SK-N-SH treated with all-trans-retinoic acid at 6 μM for 48 hours (cell line): Measurements from ENCODE around the gene MRI1.

ENCODE experiments used
- ATAC-seq: fragments of 200-7000 bp; cut with Tn5 transposase; 3 replicates; pipeline ENCODE4 v1.9.1; 2020; ENCODE audit warnings: mild to moderate bottlenecking, moderate library complexity
- ARNTL ChIP-seq: fragments of 450-650 bp; formaldehyde crosslinking; IDR thresholded peaks from 2 replicates; pipeline ENCODE4 v1.5.0; 2020; ENCODE audit warnings: low read depth, mild to moderate bottlenecking, moderate library complexity, borderline replicate concordance
- CSRNP3 ChIP-seq: fragments of 250-450 bp; sonication (Bioruptor Pico); IDR thresholded peaks from 2 replicates; pipeline ENCODE4 v1.5.1; 2021; ENCODE audit warnings: mild to moderate bottlenecking, moderate library complexity
- ESRRG ChIP-seq: fragments of 250-450 bp; sonication (Bioruptor Pico); IDR thresholded peaks from 2 replicates; pipeline ENCODE4 v1.6.1; 2021; ENCODE audit warnings: mild to moderate bottlenecking
- GLIS3 ChIP-seq: fragments of 250-450 bp; sonication (Bioruptor Pico); IDR thresholded peaks from 2 replicates; pipeline ENCODE4 v1.5.0; 2020; ENCODE audit warnings: mild to moderate bottlenecking, moderate library complexity
- ISL1 ChIP-seq: fragments of 250-450 bp; sonication (Bioruptor Pico); IDR thresholded peaks from 2 replicates; pipeline ENCODE4 v2.1.2; 2022; ENCODE audit warnings: mild to moderate bottlenecking, moderate library complexity
- OSR1 ChIP-seq: fragments of 250-450 bp; sonication (Bioruptor Pico); IDR thresholded peaks from 2 replicates; pipeline ENCODE4 v1.8.0; 2022; ENCODE audit warnings: moderate library complexity, mild to moderate bottlenecking, inconsistent platforms
- POU6F1 ChIP-seq: fragments of 250-450 bp; sonication (Bioruptor Pico); IDR thresholded peaks from 2 replicates; pipeline ENCODE4 v1.8.0; 2021; ENCODE audit warnings: low read depth, mild to moderate bottlenecking, moderate library complexity, borderline replicate concordance
- RARB ChIP-seq: fragments of 250-450 bp; sonication (Bioruptor Pico); IDR thresholded peaks from 2 replicates; pipeline ENCODE4 v1.8.0; 2021; ENCODE audit warnings: mild to moderate bottlenecking, moderate library complexity
- SNAI2 ChIP-seq: fragments of 250-450 bp; sonication (Bioruptor Pico); IDR thresholded peaks from 2 replicates; pipeline ENCODE4 v1.5.0; 2020; ENCODE audit warnings: mild to moderate bottlenecking, moderate library complexity
- TCF4 ChIP-seq: fragments of 250-450 bp; sonication (Bioruptor Pico); IDR thresholded peaks from 2 replicates; pipeline ENCODE4 v1.8.0; 2021; ENCODE audit warnings: mild to moderate bottlenecking, moderate library complexity, borderline replicate concordance
- TOX ChIP-seq: fragments of 250-450 bp; sonication (Bioruptor Pico); IDR thresholded peaks from 2 replicates; pipeline ENCODE4 v1.8.0; 2021; ENCODE audit warnings: mild to moderate bottlenecking, moderate library complexity, borderline replicate concordance
- TSHZ2 ChIP-seq: fragments of 250-450 bp; sonication (Bioruptor Pico); IDR thresholded peaks from 2 replicates; pipeline ENCODE4 v1.5.0; 2020; ENCODE audit warnings: mild to moderate bottlenecking, moderate library complexity
- ZC3H10 ChIP-seq: fragments of 250-450 bp; sonication (Bioruptor Pico); IDR thresholded peaks from 2 replicates; pipeline ENCODE4 v1.5.1; 2021; ENCODE audit warnings: mild to moderate bottlenecking, moderate library complexity
- ZNF565 ChIP-seq: fragments of 450-650 bp; formaldehyde crosslinking; conservative IDR thresholded peaks from 2 replicates; pipeline ENCODE4 v1.5.0; 2020; ENCODE audit warnings: low read depth, mild to moderate bottlenecking, moderate library complexity
- ZNF8 ChIP-seq: fragments of 450-650 bp; formaldehyde crosslinking; IDR thresholded peaks from 2 replicates; pipeline ENCODE4 v1.5.0; 2020; ENCODE audit warnings: mild to moderate bottlenecking, moderate library complexity

Gene MRI1

GRCh38 chr19:13782537-13782936, 18.2 kb downstream of the MRI1 start:
- TF ChIP-seq ARNTL (CRISPR knock-in tag) = no peak
- no peak for ATAC-seq

- no peak for ATAC-seq
- TF ChIP-seq ZNF565 = no peak
- TF ChIP-seq TSHZ2 (CRISPR knock-in tag) = no peak
- no peak for TF ChIP-seq ARNTL (CRISPR knock-in tag)
Observed at GRCh38 chr19:13783565-13784500, 19.5 kb downstream of the MRI1 start.

- TF ChIP-seq TCF4 = peak; percentile 34; the same call in 1 of the 2 replicates
- TF ChIP-seq CSRNP3 (CRISPR knock-in tag) = no peak
- ATAC-seq = peak; percentile 76
Observed at GRCh38 chr19:13784731-13785452, 20.6 kb downstream of the MRI1 start.

- no peak for ATAC-seq
- TF ChIP-seq ARNTL (CRISPR knock-in tag) = no peak
- no peak for TF ChIP-seq ISL1 (CRISPR knock-in tag)
- TF ChIP-seq POU6F1 (CRISPR knock-in tag) = no peak
- no peak for TF ChIP-seq TCF4
- TF ChIP-seq RARB (CRISPR knock-in tag) = no peak
- no peak for TF ChIP-seq ZC3H10 (CRISPR knock-in tag)
- no peak for TF ChIP-seq GLIS3 (CRISPR knock-in tag)
- no peak for TF ChIP-seq SNAI2
- TF ChIP-seq OSR1 = no peak
- no peak for TF ChIP-seq CSRNP3 (CRISPR knock-in tag)
- no peak for TF ChIP-seq TOX (CRISPR knock-in tag)
- TF ChIP-seq ESRRG (CRISPR knock-in tag) = no peak
Observed at GRCh38 chr19:13788991-13789390, 24.7 kb downstream of the MRI1 start.

- no peak for ATAC-seq
- no peak for TF ChIP-seq ZNF8
- TF ChIP-seq SNAI2 = no peak
- no peak for TF ChIP-seq TOX (CRISPR knock-in tag)
- no peak for TF ChIP-seq OSR1
- no peak for TF ChIP-seq ARNTL (CRISPR knock-in tag)
- no peak for TF ChIP-seq TSHZ2 (CRISPR knock-in tag)
- TF ChIP-seq POU6F1 (CRISPR knock-in tag) = no peak
- TF ChIP-seq ZNF565 = no peak
- TF ChIP-seq RARB (CRISPR knock-in tag) = no peak
- TF ChIP-seq TCF4 = no peak
- TF ChIP-seq GLIS3 (CRISPR knock-in tag) = no peak
Observed at GRCh38 chr19:13790354-13790753, 26.0 kb downstream of the MRI1 start.
